HepG2 (cell line): Measurements from ENCODE around the gene STAP2. TPM values are rescaled to one million over a fixed set of nuclear protein-coding genes. Genes with fewer than 3 reads are reported as not detected.

Experiments
- ARNT ChIP-seq: fragments of 450-650 bp; IDR thresholded peaks from 2 replicates; pipeline ENCODE4 v1.6.1; 2017
- CENPX ChIP-seq: sonication (generic); formaldehyde crosslinking; IDR thresholded peaks from 2 replicates; pipeline ENCODE4 v1.9.0; 2021; ENCODE audit warnings: mild to moderate bottlenecking, missing genetic modification reagents, moderate library complexity
- HNRNPUL1 ChIP-seq: fragments of 200-400 bp; formaldehyde crosslinking; IDR thresholded peaks from 2 replicates; pipeline ENCODE4 v1.6.1; 2017; ENCODE audit warnings: low read depth, mild to moderate bottlenecking, low read length, moderate library complexity
- KDM1A ChIP-seq: IDR thresholded peaks from 2 replicates; pipeline ENCODE4 v1.6.1; 2016; ENCODE audit warnings: missing compliant biosample characterization
- MTF2 ChIP-seq: sonication (generic); formaldehyde crosslinking; IDR thresholded peaks from 2 replicates; pipeline ENCODE4 v1.5.0; 2020; ENCODE audit warnings: missing genetic modification reagents, borderline replicate concordance
- PHF8 ChIP-seq: sonication (generic); formaldehyde crosslinking; IDR thresholded peaks from 2 replicates; pipeline ENCODE4 v1.5.0; 2020; ENCODE audit warnings: missing genetic modification reagents
- PLRG1 ChIP-seq: fragments of 450-650 bp; conservative IDR thresholded peaks from 2 replicates; pipeline ENCODE4 v1.6.1; 2016
- SMAD9 ChIP-seq: sonication (generic); formaldehyde crosslinking; IDR thresholded peaks from 2 replicates; pipeline ENCODE4 v1.5.1; 2020; ENCODE audit warnings: mild to moderate bottlenecking, missing genetic modification reagents
- TMF1 ChIP-seq: sonication (generic); formaldehyde crosslinking; IDR thresholded peaks from 2 replicates; pipeline ENCODE4 v1.8.1; 2022; ENCODE audit warnings: low read depth, missing genetic modification reagents
- TSC22D2 ChIP-seq: sonication (generic); formaldehyde crosslinking; IDR thresholded peaks from 2 replicates; pipeline ENCODE4 v1.5.1; 2020; ENCODE audit warnings: missing genetic modification reagents, mild to moderate bottlenecking, borderline replicate concordance
- ZC3H13 ChIP-seq: sonication (generic); formaldehyde crosslinking; IDR thresholded peaks from 2 replicates; pipeline ENCODE4 v1.8.1; 2023; ENCODE audit warnings: mild to moderate bottlenecking, missing genetic modification reagents, moderate library complexity
- ZNF530 ChIP-seq: sonication (generic); formaldehyde crosslinking; IDR thresholded peaks from 2 replicates; pipeline ENCODE4 v1.5.0; 2020; ENCODE audit warnings: low read depth, mild to moderate bottlenecking, missing genetic modification reagents
- ZNF670 ChIP-seq: sonication (generic); formaldehyde crosslinking; IDR thresholded peaks from 2 replicates; pipeline ENCODE4 v1.8.0; 2022; ENCODE audit warnings: mild to moderate bottlenecking, missing genetic modification reagents, borderline replicate concordance
- ZNF878 ChIP-seq: sonication (generic); formaldehyde crosslinking; IDR thresholded peaks from 2 replicates; pipeline ENCODE4 v1.8.1; 2023; ENCODE audit warnings: mild to moderate bottlenecking, missing genetic modification reagents, moderate library complexity
- polyA plus RNA-seq, 8 experiments: library from polyadenylated mRNA; depleted of rRNA in 3 of 8; stranded (reverse) in 7 of 8; unstranded in 1 of 8; fragments of >200 nt; fragmentation: Illumina TruSeq in 4 of 8; extraction: Trizol in 4 of 8; gene quantifications; 2 replicates each; pipeline versions ENCODE4 v1.2.1 to v1.2.3, GENCODE V29; 2011 to 2016; ENCODE audit warnings: low read depth in 4 of 8, missing spikeins in 1 of 8, mixed read lengths in 1 of 8; ENCODE audit not compliant: insufficient read depth in 1 of 8
- total RNA-seq, 5 experiments: library from RNA; depleted of rRNA; stranded (reverse); fragments of >200 nt; fragmentation: Illumina TruSeq; extraction: Trizol; gene quantifications; 2 replicates each; pipeline ENCODE4 v1.2.3, GENCODE V29; 2016; ENCODE audit warnings: low read depth in 1 of 5
- TF ChIP-seq, protein P1 (sequence below): sonication (generic); formaldehyde crosslinking; IDR thresholded peaks from 2 replicates; pipeline ENCODE4 v1.8.0; 2022; ENCODE audit warnings: mild to moderate bottlenecking, missing genetic modification reagents, moderate library complexity
- TF ChIP-seq, protein P2 (sequence below): sonication (generic); formaldehyde crosslinking; IDR thresholded peaks from 2 replicates; pipeline ENCODE4 v1.5.0; 2020; ENCODE audit warnings: missing genetic modification reagents
- TF ChIP-seq, protein P3 (sequence below): sonication (generic); formaldehyde crosslinking; IDR thresholded peaks from 2 replicates; pipeline ENCODE4 v1.4.0; 2020; ENCODE audit warnings: missing genetic modification reagents
- TF ChIP-seq, protein P4 (sequence below): sonication (generic); formaldehyde crosslinking; IDR thresholded peaks from 2 replicates; pipeline ENCODE4 v1.5.0; 2020; ENCODE audit warnings: mild to moderate bottlenecking, missing genetic modification reagents, borderline replicate concordance
- TF ChIP-seq, protein P5 (sequence below): sonication (generic); formaldehyde crosslinking; IDR thresholded peaks from 2 replicates; pipeline ENCODE4; 2020; ENCODE audit warnings: missing genetic modification reagents, mild to moderate bottlenecking, borderline replicate concordance

STAP2 gene
- total and polyA plus RNA-seq, 2 of the 13 experiments (the other 11 are each of a cell fraction or from before 2014, with no cell fraction given), result 39.0 to 43.7 TPM

DNA sequence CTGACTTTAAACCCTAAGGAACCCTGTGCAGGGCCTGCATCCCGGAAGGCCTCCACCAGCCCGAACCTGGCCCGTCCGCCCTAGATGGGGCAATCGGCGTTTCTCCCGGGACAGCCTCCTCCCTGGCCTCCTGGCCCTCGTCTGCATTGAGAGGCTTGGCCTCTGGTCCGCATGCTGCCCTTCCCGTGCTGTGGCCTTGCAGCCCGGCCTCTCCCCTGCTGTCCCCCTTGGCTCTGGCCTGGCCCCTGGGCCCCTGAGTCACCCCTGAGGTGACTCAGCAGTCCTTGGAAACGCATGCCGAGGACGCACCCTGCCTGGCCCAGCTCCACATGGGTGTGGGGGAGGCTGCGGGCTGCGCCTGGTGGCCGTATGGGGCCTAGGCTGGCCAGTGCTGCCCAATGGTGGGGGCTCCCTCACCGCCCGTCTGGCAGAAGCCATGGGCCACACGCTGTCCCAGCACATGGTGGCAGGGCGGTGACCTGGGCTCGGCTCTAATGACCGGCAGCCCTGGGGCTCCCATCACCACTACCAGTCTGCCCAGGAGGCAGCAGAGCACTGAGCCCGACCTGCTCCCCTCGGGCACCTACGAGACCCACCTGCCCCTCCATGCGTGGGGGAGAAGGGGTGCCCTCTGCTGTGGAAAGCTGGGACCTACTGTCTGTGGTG lies 36.0 kb upstream of the STAP2 start (continued):
- TF ChIP-seq, protein P1, sequence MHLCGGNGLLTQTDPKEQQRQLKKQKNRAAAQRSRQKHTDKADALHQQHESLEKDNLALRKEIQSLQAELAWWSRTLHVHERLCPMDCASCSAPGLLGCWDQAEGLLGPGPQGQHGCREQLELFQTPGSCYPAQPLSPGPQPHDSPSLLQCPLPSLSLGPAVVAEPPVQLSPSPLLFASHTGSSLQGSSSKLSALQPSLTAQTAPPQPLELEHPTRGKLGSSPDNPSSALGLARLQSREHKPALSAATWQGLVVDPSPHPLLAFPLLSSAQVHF (CRISPR knock-in tag), result no peak
- TF ChIP-seq SMAD9 (CRISPR knock-in tag), result 0 out of 2 replicates have a peak, but pooled peaks have one; percentile 79
- no peak for TF ChIP-seq PLRG1
- peak; percentile 66 for TF ChIP-seq PHF8 (CRISPR knock-in tag)
- no peak for TF ChIP-seq TMF1 (CRISPR knock-in tag)
- peak; percentile 65; the same call in 1 of the 2 replicates for TF ChIP-seq ZNF878
- no peak for TF ChIP-seq MTF2 (CRISPR knock-in tag)
- TF ChIP-seq, protein P2, sequence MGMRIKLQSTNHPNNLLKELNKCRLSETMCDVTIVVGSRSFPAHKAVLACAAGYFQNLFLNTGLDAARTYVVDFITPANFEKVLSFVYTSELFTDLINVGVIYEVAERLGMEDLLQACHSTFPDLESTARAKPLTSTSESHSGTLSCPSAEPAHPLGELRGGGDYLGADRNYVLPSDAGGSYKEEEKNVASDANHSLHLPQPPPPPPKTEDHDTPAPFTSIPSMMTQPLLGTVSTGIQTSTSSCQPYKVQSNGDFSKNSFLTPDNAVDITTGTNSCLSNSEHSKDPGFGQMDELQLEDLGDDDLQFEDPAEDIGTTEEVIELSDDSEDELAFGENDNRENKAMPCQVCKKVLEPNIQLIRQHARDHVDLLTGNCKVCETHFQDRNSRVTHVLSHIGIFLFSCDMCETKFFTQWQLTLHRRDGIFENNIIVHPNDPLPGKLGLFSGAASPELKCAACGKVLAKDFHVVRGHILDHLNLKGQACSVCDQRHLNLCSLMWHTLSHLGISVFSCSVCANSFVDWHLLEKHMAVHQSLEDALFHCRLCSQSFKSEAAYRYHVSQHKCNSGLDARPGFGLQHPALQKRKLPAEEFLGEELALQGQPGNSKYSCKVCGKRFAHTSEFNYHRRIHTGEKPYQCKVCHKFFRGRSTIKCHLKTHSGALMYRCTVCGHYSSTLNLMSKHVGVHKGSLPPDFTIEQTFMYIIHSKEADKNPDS, result no peak
- TF ChIP-seq, protein P3, sequence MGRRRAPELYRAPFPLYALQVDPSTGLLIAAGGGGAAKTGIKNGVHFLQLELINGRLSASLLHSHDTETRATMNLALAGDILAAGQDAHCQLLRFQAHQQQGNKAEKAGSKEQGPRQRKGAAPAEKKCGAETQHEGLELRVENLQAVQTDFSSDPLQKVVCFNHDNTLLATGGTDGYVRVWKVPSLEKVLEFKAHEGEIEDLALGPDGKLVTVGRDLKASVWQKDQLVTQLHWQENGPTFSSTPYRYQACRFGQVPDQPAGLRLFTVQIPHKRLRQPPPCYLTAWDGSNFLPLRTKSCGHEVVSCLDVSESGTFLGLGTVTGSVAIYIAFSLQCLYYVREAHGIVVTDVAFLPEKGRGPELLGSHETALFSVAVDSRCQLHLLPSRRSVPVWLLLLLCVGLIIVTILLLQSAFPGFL (CRISPR knock-in tag), result no peak
- TF ChIP-seq ZNF530 (CRISPR knock-in tag), result no peak
- TF ChIP-seq TSC22D2 (CRISPR knock-in tag), result peak; percentile 28; the same call in 1 of the 2 replicates
- TF ChIP-seq, protein P4, sequence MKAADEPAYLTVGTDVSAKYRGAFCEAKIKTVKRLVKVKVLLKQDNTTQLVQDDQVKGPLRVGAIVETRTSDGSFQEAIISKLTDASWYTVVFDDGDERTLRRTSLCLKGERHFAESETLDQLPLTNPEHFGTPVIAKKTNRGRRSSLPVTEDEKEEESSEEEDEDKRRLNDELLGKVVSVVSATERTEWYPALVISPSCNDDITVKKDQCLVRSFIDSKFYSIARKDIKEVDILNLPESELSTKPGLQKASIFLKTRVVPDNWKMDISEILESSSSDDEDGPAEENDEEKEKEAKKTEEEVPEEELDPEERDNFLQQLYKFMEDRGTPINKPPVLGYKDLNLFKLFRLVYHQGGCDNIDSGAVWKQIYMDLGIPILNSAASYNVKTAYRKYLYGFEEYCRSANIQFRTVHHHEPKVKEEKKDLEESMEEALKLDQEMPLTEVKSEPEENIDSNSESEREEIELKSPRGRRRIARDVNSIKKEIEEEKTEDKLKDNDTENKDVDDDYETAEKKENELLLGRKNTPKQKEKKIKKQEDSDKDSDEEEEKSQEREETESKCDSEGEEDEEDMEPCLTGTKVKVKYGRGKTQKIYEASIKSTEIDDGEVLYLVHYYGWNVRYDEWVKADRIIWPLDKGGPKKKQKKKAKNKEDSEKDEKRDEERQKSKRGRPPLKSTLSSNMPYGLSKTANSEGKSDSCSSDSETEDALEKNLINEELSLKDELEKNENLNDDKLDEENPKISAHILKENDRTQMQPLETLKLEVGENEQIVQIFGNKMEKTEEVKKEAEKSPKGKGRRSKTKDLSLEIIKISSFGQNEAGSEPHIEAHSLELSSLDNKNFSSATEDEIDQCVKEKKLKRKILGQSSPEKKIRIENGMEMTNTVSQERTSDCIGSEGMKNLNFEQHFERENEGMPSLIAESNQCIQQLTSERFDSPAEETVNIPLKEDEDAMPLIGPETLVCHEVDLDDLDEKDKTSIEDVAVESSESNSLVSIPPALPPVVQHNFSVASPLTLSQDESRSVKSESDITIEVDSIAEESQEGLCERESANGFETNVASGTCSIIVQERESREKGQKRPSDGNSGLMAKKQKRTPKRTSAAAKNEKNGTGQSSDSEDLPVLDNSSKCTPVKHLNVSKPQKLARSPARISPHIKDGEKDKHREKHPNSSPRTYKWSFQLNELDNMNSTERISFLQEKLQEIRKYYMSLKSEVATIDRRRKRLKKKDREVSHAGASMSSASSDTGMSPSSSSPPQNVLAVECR (CRISPR knock-in tag), result peak; percentile 91
- TF ChIP-seq ZC3H13 (CRISPR knock-in tag), result no peak
- TF ChIP-seq ARNT, result no peak
- peak; percentile 73; the same call in 1 of the 2 replicates for TF ChIP-seq KDM1A (CRISPR knock-in tag)
- TF ChIP-seq HNRNPUL1, result no peak
- TF ChIP-seq CENPX (CRISPR knock-in tag), result no peak
- TF ChIP-seq ZNF670 (CRISPR knock-in tag), result peak; percentile 83; the same call in 1 of the 2 replicates
- TF ChIP-seq, protein P5, sequence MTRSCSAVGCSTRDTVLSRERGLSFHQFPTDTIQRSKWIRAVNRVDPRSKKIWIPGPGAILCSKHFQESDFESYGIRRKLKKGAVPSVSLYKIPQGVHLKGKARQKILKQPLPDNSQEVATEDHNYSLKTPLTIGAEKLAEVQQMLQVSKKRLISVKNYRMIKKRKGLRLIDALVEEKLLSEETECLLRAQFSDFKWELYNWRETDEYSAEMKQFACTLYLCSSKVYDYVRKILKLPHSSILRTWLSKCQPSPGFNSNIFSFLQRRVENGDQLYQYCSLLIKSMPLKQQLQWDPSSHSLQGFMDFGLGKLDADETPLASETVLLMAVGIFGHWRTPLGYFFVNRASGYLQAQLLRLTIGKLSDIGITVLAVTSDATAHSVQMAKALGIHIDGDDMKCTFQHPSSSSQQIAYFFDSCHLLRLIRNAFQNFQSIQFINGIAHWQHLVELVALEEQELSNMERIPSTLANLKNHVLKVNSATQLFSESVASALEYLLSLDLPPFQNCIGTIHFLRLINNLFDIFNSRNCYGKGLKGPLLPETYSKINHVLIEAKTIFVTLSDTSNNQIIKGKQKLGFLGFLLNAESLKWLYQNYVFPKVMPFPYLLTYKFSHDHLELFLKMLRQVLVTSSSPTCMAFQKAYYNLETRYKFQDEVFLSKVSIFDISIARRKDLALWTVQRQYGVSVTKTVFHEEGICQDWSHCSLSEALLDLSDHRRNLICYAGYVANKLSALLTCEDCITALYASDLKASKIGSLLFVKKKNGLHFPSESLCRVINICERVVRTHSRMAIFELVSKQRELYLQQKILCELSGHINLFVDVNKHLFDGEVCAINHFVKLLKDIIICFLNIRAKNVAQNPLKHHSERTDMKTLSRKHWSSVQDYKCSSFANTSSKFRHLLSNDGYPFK (CRISPR knock-in tag), result 0 out of 2 replicates have a peak, but pooled peaks have one; percentile 41
